NOMO-1 (cell line): Measurements from ENCODE around the gene HDAC5.
A peak's percentile ranks its signal among the peaks of the same experiment; 100 is the strongest.

Experiments
- DNase-seq, 2 experiments: peaks; one replicate each; lab custom pipeline; 2025; ENCODE audit not compliant: unreplicated experiment in 2 of 2; lab: John Stamatoyannopoulos, UW

Gene HDAC5

GRCh38 chr17:44071198-44071520 lies 52.3 kb downstream of the HDAC5 start:
- DNase-seq = no peak

DNA sequence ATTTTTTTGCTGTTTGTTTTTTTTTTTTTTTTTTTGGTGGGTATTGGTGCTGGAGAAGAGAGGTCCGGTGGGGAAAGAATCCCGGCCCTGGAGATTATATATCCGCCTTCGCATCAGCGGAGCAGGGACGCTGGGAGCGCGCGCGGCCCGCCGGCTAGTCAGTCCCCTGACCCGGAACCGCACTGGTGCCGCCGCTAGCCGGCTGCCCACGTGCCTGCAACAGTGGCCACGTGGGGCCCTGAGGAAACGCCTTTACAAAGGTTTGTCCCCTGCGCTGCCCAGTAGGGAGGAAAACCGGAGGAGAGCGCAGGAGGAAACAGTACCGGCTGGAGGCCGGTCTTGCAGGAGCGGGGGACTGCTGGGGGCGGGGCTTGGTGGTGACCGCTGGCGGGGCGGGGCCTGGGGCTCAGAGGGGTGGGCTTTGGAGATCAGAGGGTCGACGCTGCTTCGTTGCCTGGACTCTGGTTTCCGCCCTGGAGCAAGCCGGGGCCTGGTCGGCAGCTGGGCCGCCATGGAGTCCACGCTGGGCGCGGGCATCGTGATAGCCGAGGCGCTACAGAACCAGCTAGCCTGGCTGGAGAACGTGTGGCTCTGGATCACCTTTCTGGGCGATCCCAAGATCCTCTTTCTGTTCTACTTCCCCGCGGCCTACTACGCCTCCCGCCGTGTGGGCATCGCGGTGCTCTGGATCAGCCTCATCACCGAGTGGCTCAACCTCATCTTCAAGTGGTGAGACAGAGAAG lies 52.8 kb downstream of the HDAC5 start, which contains the start of gene G6PC3:
TSS of gene G6PC3 (plus strand) at position 281 of the 743 bp plus-strand sequence. CDS start at position 512, 231 bp downstream.
- peak; percentile 92 to 93 for DNase-seq

DNA sequence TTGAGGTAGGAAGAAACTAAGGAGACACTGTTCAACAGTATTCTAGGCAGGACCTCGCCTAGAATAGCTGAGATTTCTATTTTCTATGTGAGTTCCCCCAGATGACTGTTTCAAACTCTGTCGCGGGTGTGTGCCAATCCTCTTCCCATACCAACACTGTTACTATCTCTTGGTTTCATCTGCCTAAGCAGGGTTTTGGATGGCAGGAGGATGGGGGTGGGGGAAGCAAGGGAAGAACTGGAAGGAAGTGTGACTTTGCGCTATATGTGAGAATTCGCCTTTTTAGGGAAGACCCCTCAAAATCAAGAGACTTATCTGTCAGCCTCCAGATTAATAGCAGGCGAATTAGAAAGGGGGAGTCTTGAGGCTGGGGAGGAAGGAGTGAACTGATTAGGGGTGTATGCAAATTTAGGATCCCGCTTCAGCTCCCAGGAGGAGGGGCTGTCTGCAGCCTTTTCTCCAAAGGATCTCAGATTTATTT lies 53.4 kb downstream of the HDAC5 start:
- peak in 1 of 2 experiments; percentile 1 for DNase-seq

DNA sequence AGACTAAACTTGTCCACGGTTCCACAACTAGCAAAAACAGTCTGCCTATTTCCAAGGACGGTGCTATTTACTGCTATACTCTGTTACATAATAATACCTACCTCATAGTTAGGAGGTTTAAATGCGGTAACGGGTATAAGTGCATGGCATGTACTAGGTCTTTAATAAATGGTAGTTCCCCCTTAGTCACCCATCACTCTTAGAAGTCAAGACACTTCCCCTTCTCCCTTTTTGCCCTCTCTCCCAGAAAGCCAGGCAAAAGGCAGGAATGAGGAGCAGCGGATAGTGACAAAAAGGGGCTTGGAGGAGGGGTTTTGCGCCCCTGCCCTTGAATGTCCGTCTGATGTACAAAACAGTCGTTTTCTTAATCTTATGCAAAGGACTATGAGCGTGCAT lies 55.9 kb downstream of the HDAC5 start:
- DNase-seq = peak in 1 of 2 experiments; percentile 47

DNA sequence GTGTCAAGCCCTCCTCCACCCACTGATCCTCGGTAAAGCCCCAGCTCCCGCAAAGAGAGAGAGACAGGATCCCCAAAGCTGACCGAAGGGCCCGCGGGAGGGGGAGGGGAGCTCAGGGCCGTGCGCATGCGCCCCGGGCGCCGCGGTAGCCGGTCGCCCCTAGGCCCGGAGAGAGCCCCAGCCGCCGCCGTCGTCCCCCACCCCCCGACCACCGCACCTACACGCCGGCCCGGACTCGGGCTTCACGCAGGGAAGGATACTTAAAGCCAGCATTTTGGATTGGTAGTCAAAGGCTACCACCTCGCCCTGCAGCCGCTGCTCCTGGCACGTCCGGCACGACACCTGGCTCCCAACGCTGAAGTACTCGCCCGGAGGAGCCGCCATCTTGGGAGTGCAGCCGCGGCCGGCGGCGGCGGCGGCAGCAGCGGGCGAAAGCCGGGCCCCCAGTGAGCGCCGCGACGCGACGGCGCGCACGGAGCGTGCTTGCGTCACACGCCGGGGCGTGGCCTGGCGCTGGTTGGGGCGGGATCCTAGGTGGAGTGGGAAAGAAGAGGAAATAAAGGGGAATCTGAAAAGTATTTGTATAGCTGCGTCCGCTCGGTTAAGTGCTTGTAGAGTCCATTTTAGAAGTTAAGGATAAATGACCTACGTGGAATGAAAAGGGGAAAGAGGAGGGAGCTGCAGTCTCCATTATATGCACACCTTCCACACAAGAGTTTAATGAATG lies 57.1 kb downstream of the HDAC5 start, which contains the start of gene LSM12:
TSS of gene LSM12 (minus strand) at position 468 of the 727 bp plus-strand sequence. CDS start at position 384, 84 bp downstream.
- DNase-seq = peak; percentile 87 to 89

DNA sequence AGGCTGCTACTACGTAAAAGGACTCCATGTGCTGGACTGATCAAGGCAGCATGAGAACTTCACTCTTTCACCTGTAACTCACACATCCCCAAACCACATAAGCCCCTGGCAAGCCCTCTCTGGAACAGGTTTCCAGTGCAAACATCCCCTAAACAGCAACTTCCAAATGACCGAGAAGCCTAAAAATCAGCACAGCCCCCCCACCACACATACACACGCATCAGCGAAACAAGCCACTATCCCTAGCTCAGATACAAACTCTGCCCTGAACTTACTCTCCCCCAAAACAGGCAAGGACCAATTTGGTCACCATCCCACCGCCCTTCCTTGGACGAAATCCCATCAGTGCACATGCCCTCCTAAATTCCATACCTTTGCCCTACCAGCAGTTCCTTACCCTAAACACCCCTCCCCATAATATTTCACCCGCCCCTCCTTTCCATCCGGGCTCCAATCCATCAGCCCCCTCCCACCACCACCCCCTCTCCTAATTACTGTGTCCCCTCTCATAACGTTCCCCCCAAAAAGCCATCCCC lies 57.7 kb downstream of the HDAC5 start:
- peak in 1 of 2 experiments; percentile 18 for DNase-seq

DNA sequence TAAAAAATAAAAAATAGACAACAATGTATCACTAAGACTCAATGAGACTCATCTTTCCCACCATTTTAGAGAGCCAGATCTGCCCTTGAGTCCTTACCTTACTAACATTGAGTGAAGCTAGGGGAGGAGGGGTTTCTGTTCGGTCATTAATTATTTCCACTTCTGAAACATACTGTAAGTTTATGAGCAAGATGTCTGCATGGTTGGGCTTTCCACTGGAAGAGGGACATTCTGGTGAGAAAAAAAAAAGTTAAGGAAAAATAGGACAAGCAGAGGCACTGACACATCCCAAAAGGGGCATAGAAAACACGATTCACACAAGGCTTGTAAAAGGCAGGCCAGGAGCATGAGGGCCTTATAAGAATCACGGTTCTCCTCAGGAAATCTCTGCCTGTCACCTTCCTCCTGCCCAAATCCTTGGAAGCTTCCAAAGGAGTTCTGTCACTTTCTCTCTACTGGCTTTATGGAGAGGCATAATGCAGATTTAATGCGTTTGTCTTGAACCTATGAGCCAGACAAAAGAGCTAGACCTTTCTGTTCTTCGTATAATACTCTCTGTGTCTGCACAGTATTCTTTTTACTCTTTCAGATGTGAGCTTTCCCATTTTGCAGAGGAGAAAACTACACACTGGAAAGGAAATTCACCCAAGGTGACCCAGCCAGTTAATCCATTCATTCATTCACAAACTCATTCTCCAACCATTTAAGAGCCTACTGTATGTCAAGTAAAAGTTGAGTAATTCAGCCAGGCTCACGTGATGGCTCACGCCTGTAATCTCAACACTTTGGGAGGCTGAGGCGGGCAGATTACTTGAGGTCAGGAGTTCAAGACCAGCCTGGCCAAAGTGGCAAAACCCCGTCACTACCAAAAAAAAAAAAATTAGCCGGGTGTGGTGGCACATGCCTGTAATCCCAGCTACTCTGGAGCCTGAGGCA lies 59.5 kb downstream of the HDAC5 start:
- no peak for DNase-seq

GRCh38 chr17:44062871-44063270 lies 60.6 kb downstream of the HDAC5 start:
- DNase-seq = no peak

DNA sequence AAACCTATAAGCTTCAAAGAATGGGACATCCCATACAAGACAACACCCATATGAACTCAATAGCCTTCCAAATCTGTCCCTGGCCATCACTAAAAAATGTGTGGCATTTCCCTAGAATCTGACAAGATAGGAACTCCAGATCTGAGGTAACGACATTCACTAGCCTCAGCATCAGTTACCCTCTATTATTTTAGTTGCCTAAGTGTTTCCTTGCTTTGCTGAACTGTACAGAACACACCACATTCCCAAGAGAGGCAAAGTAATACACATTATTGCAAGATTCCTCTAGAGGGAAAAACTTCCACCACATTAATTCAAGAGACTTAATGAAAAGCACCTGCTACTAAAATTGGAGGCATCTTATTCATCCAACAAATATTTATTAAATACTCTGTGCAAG lies 62.0 kb downstream of the HDAC5 start:
- DNase-seq = no peak

GRCh38 chr17:44059101-44059892 lies 64.1 kb downstream of the HDAC5 start:
- no peak for DNase-seq

- DNase-seq = no peak
Measured at GRCh38 chr17:44053125-44053872, 70.1 kb downstream of the HDAC5 start.

- DNase-seq = no peak
Measured at GRCh38 chr17:44049294-44050060, 74.0 kb downstream of the HDAC5 start.

GRCh38 chr17:44046893-44047292 lies 76.5 kb downstream of the HDAC5 start:
- peak in 1 of 2 experiments; percentile 21 for DNase-seq

DNA sequence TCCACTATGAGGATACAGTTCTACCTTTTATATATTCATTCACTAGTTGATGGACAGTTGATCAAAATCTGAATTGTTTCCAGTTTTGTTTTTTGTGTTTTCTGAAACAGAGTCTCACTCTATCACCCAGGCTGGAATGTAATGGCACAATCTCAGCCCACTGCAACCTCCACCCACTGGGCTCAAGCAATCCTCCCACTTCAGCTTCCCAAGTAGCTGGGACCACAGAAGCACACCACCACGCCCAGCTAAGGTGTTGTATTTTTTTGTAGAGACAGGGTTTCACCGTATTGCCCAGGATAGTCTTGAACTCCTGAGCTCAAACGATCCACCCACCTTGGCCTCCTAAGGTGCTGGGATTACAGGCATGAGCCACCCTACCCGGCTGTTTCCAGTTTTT lies 78.0 kb downstream of the HDAC5 start:
- no peak for DNase-seq

- DNase-seq = no peak
Measured at GRCh38 chr17:44044071-44044470, 79.4 kb downstream of the HDAC5 start.

DNA sequence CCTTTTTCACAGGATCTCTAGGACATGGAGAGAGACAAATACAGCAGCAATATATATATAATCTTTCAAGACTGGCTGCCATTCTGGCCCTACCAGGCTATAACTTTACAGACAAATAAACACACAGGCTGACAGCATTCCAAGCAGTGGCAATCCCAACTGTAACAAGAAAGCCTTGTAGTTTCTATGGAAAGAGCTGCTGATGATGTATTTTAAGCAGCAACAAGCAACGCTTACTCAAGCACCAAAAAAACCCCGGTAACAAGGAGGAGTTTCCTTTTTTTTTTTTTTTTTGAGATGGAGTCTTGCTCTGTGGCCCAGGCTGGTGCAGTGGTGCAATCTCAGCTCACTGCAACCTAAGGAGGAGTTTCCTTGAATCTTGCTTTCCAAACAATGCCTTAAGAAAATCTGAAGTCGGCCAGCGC lies 80.2 kb downstream of the HDAC5 start:
- DNase-seq = no peak

GRCh38 chr17:44039829-44040635 lies 83.4 kb downstream of the HDAC5 start:
- DNase-seq = no peak
